ENCODE measurements around the gene RHO. TPM values are rescaled to one million over a fixed set of nuclear protein-coding genes. Genes with fewer than 3 reads are reported as not detected.
"Not testable (repeated sequence)": the region's sequence is repeated elsewhere in the genome, so short reads cannot be mapped to it uniquely, and the experiment has no call there.

RHO gene
- total RNA-seq, result not detected in 2 replicates

DNA sequence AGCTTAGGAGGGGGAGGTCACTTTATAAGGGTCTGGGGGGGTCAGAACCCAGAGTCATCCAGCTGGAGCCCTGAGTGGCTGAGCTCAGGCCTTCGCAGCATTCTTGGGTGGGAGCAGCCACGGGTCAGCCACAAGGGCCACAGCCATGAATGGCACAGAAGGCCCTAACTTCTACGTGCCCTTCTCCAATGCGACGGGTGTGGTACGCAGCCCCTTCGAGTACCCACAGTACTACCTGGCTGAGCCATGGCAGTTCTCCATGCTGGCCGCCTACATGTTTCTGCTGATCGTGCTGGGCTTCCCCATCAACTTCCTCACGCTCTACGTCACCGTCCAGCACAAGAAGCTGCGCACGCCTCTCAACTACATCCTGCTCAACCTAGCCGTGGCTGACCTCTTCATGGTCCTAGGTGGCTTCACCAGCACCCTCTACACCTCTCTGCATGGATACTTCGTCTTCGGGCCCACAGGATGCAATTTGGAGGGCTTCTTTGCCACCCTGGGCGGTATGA lies at the start of gene RHO:
Gene RHO (plus strand): TSS at position 51 of the 512 bp plus-strand sequence. CDS start 95 bp downstream, at position 146.
- DNase-seq (ENCODE audit: low read depth in 2 of 2), result no peak

DNA sequence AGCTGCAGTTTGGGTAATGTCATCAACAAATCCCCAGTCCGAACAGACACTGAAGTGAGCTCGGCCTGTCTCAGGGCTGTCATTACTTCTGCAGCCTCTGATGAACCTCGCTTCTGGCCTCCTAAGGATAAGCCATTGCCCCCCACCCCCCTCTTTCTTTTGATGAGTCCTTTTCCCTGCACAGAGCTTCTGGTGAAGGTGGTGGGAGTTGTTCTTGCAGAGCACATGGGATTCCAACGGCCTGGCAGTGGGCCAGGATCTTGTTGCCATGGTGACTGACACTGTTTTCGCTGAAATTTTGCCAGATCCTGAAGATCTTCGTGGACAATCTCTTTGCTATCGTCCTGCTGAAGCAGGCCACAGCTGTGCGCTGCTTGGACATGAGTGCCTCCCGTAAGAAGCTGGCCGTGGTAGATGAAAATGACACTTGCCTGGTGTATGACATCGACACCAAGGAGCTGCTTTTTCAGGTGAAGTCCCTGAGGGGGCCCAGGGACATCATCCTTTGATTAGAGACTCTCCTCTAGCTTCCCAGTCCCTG lies 47.1 kb upstream of the RHO start:
- peak in 1 of 2 donors; percentile 63 for DNase-seq (ENCODE audit: low read depth in 2 of 2)

DNA sequence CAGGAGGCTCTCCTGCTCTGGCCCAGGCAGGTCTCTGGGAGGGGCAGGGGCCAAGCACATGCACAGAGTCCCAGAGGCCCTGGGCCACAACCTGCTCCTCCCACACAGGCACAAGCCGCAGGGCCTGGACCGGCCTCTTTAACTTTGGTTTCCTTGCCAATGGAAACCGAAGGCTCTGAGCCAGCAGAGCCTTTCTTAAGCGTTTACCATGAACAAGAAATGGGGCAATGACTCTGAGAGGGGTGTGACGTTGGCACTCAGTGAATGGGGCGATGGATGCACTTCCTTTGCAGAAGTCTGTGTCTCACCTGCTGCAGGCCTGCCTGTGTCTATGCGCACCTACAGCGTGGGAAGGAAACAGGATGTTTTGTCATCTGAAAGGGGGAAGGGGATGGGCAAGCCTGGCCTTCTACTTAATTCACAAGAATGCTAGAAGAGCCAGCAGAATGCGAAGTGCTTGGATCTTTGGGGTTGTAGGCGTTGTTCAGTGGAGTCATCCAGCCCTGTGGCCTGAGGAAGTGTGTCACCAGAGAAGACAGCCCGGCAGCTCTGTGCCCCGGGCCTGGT lies 46.6 kb upstream of the RHO start:
- peak in 1 of 2 donors; percentile 50 for DNase-seq (ENCODE audit: low read depth in 2 of 2)

DNA sequence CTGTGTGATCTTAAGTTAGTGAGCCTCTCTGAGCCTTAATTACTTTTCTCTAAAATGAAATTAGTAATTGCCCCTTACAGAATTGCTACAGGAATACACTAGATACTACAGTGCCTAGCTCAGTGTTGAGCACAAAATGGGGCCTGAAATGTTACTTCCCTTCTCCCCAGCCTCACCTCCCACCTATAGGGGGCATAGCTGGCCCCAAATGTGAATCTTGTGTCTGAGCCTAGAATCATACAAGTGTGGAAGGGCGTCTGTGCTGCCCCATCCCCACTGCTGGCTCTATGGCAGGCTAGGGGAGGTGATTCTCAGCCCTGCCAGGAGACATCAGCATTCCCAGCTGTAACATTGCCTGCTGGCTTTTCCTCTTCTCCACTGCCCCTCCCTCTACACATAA lies 45.7 kb upstream of the RHO start:
- DNase-seq (ENCODE audit: low read depth in 2 of 2), result no peak

DNA sequence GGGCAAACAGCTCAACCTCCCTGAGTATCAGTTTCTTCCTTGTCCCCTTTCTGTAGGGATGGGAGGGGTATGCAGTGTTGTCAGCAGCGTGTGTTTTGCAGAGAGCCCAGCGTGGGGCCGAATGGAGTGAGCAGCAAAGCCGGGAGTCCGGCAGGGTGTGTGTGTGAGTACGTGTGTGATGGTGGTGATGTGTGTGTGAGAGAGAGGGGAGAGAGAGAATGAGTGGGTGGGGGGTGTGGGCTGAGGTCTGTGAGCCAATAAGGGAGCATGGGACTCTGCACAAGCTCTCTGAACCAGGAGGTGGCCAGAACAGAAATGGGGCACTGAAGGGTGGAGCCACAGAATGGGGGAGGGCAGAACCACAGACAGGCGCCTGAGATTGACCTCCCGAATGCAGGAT lies 44.6 kb upstream of the RHO start:
- no peak for DNase-seq (ENCODE audit: low read depth in 2 of 2)

DNA sequence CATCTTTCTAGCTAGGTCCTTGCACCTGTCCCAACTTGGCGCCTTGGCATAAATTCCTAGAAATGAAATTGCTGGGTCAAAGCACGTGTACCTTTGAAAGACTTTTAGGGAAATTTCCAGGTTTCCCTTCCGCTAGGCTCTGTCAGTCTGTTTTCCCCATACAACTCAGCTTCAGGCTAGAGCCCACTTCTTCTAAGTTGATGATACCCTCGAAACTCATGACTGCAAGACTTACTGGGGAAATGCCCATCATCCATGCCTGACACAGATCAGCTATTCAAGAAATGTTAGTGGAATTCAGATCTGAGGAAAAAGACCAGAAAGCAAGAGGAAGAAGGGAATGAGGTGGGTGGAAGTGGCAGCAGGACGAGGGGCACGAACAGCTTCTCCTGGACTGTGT lies 43.3 kb upstream of the RHO start:
- DNase-seq (ENCODE audit: low read depth in 2 of 2), result not testable (repeated sequence)

DNA sequence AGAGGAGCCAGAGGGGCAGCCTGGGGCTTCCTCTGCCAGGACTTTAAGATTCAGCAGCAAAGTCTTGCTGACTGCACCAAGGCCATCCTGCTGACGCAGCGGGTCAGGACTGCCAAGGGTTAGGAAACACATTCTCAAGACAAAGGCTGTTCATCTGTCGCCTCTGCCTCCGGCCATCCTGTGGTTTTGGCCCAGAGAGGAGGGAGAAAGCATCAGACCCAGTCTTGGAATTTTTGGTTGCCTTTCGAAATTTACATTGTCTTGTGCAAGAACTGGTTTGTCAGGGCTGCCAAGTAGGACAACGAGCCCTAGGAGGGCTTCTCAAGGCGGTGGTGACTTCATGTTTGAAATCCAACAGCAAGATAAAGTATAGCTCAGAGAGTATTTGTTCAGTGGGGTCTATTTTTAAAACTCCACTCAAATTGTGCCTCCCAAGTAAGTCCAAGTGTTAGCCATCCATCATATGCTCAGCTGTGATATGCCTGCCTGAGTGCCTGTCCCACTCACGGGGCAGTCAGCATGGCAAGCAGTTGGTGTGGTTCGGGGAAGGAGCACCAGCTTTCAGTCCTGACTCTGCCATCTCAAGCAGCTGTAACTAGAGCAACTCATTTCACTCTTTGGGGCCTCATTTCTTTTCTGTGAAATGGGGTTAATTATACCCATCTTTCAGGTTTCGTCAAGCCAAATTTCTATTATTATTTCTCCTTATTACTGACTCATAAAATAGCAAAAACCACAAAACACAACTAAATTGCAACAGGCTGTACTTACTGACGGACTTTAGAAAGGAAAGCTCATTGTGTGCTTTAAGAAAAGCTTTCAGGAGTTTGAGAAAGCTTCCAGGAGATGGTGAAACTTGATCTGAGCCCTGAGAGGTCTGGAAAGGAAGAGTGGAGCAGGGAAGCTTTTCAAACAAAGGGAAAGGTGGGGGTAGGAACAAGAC lies 42.4 kb upstream of the RHO start:
- DNase-seq (ENCODE audit: low read depth in 2 of 2), result no peak

DNA sequence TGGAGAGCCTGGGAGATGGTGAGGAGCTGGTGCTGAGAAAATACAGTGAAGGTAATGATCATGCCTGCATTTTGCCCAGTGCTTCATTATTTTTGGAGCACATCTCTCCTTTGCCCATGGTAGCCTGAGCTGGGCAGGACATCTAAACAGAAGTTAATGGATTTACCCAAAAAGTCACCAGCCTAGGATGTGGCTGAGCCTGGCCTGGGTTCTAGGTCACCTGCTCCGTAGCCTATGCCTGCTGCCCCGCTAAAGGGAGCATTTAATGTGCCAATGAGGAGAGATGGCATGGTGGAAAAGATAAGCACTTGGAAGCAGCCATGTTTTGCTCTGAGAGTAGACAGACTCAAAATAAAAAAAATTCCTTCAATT lies 41.8 kb upstream of the RHO start:
- no peak for DNase-seq (ENCODE audit: low read depth in 2 of 2)

DNA sequence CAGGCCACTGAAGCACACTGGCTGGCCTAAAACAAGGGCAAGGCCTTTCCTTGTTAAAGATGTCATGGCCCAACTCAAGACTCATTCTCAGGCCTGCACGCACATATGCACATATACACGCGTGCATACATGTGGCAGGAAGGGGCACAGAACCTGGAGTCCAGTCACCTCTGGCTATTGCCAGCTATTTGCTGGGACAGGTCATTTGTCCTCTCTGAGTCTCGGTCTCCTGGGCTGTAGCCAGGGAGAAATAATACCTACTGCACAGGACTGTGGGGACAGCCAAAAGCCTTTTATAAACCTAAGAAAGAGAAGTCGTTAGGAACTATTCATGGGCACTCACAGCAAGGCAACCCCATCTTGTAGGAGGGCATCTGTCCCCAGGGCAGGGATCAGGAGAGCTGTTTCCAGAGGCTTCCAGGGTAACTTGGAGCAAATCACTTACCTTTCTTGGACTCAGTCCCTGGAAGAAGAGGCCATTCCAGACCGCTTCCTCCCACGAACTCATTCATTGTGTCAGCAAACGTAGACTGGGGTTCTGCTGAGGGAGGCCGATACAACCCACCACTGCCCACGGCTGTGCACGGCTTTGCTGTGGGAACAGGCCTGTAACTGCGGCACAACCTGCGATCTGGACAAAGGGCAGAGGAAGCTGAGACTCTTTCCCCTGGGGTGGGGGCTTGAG lies 41.1 kb upstream of the RHO start:
- DNase-seq (ENCODE audit: low read depth in 2 of 2), result no peak

DNA sequence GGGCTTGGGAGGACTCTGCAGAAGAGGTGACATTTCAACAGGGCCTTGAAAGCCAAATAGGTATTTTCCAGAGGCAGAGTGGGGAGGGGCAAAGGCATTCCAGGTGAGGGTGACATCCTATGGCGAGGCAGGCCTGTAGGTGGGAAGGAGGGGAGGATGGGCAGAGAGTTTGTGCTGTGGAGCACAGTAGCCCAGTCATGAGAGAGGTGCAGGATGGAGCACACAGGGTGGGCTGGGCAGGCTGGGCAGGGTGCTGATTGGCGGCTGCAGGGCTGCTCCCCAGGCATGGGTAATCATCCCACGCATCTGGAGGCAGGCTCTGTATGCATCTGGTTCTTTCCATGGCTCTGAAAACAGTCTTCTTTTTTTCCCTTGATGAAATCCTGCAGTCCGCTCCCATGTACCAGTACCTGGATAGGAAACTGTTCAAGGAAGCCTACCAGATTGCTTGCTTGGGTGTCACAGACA lies 40.5 kb upstream of the RHO start:
- DNase-seq (ENCODE audit: low read depth in 2 of 2), result not testable (repeated sequence)

DNA sequence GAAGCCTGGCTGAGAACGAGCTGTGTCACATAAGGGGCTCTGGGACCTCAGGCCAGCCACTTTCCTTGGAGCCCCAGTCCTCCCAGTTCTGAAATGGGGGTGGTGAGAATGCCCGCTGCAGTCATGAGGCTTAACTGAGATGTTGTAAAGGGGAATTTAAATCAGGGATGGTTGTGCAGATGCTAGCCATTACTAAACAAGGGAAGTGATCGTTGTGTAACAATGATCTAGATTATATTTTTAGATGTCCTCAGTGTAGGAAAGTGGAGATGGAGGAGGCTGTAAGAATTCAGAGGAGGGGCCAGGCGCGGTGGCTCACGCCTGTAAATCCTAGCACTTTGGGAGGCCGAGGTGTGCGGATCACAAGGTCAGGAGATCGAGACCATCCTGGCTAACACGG lies 39.2 kb upstream of the RHO start:
- not testable (repeated sequence) for DNase-seq (ENCODE audit: low read depth in 2 of 2)

DNA sequence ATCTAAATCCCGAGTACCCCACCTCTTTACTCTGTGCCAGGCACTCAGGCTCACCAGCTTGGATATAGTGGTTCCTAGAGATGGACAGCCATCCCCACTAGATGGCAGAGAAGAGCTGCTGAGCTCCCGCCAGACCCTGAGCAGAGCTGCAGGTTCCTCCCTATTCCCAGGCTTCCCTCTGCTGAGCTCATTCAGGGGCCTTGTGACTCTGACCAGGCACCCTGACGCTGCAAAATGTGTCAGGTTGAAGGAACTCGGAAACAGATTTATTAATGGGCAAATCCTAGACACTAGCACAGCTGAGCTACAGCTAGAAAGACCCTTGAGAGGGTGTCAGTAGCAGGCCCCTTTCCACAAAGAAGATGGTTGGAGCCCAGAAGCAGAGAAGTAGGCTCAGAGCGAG lies 38.2 kb upstream of the RHO start:
- peak; percentile 86 to 95 for DNase-seq (ENCODE audit: low read depth in 2 of 2)

DNA sequence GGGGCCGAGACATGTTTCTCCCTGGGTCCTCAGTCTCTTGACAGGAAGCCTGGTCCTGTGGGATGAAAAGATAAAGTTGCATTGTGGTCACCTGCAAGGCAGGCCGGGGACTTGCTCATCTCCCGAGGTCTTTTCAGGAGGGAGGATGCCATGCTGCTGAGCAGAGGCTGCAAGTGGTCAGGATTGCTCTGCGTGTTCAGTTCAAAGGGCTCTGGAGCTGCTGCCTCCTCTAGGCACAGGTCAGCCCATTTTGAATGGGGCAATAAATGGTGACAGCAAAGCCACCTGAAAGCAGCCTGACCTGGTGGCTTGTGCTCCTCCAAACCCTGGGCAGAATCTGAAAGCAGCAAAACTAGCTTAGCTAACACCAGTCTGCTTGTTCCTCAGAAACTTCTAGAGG lies 37.4 kb upstream of the RHO start:
- DNase-seq (ENCODE audit: low read depth in 2 of 2), result not testable (repeated sequence)

DNA sequence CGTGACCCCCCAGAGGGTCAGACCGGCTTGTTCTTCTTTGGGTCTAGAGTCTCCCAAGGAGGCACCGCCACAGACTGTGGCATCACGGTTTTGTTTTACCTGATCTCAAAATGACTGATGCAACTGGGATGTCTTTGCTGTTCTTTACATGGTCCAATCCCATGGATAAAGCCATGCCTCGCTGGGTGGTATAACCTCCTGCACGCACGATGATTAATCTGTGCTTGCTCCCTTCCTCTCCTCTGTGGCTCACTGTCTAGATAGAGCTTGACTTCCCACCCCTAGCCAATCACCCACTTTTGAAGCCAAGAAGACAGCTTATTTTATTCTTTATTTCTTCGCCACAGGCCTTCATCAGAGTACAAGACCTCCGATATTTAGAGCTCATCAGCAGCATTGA lies 36.6 kb upstream of the RHO start:
- DNase-seq (ENCODE audit: low read depth in 2 of 2), result no peak

DNA sequence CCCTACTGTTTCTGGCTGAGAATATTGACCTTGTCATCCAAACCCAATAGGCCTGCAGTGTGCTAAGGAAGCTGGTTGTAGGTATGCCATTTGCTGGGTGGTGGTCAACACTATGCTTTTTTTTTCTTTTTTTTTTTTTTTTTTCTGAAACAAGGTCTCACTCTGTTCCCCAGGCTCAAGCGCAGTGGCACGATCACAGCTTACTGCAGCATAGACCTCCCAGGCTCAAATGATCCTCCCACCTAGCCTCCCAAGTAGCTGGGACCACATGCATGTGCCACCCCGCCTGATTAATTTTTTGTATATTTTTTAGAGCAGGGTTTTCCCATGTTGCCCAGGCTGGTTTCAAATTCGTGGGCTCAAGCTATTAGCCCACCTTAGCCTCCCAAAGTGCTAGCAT lies 35.7 kb upstream of the RHO start:
- no peak for DNase-seq (ENCODE audit: low read depth in 2 of 2)

DNA sequence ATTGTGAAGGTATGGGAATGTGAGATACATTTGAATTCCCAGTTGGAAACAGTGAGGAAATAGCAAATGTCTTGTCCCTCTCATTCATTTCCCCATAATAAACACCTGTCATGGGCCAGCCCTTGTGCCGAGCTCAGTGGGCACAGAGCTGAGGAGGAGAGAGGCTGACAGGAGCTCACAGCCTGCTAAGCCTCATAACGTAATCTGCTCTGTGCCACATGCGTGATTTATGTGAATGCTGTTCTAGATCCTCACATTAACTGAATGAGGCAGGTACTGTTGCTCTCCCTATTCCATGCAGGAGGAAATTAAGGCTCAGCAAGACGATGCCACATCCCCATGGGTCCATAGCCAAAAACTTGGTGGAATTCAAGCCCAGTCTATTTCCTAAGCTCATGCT lies 35.2 kb upstream of the RHO start:
- no peak for DNase-seq (ENCODE audit: low read depth in 2 of 2)

DNA sequence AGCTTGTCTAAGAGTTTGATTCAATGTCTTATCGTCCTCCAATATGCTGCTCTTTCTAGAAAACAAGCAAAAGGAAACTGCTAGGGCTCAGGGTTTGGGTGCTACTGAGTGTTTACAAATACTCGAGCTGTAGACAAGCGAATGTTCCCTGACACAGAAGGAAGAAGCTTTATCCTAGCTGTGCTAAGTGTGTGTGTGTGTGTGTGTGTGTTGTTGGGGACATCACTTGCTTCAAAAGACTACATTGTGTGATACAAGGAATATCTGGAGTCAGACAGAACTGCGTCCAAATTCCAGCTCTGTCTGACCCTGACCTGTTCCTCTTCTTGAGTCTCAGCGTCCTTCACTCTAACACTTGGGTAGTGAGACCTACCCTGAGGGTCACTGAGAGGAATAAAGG lies 33.9 kb upstream of the RHO start:
- DNase-seq (ENCODE audit: low read depth in 2 of 2), result not testable (repeated sequence)

DNA sequence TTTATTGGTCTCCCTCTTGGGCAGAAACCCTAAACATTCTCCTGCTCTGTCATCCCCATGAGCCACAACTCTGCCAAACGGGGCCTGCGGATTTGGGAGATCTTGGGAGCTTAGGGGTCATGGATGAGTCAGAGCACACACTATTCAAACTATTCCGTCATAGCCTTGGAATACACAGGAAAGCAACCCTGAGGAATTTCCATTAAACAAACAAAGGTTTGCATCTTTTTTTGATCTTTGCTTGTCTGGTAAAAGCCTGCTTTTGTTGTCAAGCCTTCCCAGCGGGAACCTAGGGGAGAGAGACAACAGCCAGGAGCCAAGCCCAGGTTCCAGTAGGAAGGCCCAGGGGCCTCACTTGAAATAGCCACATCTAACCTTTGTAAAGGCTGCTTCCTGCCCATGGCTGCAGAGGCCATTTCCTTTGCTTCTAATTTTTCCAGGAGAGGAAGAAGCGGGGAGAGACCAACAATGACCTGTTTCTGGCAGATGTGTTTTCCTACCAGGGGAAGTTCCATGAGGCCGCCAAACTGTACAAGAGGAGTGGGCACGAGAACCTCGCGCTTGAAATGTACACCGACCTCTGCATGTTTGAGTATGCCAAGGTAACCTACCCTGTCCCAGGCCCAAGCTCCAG lies 33.3 kb upstream of the RHO start:
- peak; percentile 75 to 85 for DNase-seq (ENCODE audit: low read depth in 2 of 2)

DNA sequence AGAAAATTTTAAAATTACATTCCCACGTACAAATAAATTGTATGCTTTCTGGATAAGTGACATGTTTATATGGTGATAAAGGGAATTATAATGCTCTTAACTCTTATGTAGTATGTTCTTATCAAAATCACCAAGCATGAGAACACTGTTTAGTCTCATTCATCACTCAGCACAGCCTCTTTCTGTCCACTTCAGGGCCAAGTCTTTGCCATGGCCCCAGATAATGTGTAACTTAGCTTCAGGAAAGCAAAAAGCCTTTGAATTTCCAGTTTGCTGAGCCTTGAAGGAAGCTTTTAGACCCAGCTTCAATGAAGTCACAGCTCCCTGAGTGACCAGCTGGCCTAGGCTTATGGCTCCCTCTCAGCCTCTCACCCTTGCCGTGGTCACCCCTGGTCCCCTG lies 30.6 kb upstream of the RHO start:
- DNase-seq (ENCODE audit: low read depth in 2 of 2), result not testable (repeated sequence)

DNA sequence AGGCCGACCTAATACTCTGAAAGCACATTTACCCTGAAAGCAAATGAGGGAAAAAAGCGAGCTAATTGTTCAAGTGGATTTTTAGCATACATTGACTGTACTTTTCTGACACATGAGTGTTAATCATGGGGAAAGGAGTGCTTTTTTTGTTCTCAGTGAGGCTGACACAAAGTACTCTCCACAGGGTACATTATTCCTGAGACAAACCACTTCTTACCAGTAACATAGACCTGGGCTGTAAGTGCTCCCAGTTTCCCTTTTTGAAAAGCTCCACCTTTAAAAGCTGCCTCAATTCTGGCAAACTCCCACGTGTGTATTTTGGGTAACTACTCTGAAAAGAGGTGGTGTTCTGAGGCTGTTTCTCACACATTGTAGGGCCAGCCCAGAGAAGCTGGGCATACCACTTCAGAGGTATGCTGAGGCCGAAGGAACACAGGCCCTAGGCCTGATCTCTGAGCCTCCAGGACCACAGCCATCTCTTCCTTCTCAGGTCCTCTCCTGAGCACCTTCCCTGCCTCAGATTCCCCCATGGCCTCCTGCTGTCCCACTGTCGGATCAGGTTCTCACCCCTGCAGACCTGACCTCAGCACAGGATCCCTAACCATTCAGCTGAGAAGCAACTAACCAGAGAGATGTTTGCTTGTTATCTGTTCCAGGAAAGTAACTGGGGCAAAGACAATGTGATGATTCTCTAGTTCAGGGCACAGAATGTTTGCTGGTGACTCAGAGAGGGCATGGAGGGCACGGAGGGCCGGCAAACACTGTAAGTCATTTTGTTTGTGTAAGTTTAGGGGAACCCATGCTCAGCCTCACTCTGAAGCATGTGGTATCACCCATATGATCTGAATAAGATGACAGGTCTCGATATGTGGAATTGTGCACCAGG lies 29.6 kb upstream of the RHO start:
- DNase-seq (ENCODE audit: low read depth in 2 of 2), result peak in 1 of 2 donors; percentile 20
